ENCODE measurements around the gene SLC2A2.

GRCh38 chr3:171039674-171040073, 13.2 kb upstream of the SLC2A2 start:
- no peak for TF ChIP-seq EZH2 (IDR thresholded peaks at IDR 0.05; ENCODE audit: insufficient read depth, poor library complexity, severe bottlenecking)
- TF ChIP-seq EZH2phosphoT487 (IDR thresholded peaks at IDR 0.05; ENCODE audit: insufficient read depth, low read depth): no peak

Measured in GM23248 (cell line).